ENCODE results near the gene BRINP2. TPM values are rescaled to one million over a fixed set of nuclear protein-coding genes. Genes with fewer than 3 reads are reported as not detected.

BRINP2 gene
- total and polyA plus RNA-seq, 2 of the 13 experiments (the other 11 are each of a cell fraction or from before 2014, with no cell fraction given), result 0.08 to 0.20 TPM

- POLR2A ChIA-PET, result no interaction called here
- 11% methylated on average over 22 of the region's 49 CpGs for WGBS (ENCODE audit: low lambda C conversion rate)
- in situ Hi-C loops (cut with HindIII; ENCODE audit: extremely low pct_ligation_motif_present, low pct_unique_long_range_greater_than_20kb), result no loop called here
- TF ChIP-seq, protein P1, sequence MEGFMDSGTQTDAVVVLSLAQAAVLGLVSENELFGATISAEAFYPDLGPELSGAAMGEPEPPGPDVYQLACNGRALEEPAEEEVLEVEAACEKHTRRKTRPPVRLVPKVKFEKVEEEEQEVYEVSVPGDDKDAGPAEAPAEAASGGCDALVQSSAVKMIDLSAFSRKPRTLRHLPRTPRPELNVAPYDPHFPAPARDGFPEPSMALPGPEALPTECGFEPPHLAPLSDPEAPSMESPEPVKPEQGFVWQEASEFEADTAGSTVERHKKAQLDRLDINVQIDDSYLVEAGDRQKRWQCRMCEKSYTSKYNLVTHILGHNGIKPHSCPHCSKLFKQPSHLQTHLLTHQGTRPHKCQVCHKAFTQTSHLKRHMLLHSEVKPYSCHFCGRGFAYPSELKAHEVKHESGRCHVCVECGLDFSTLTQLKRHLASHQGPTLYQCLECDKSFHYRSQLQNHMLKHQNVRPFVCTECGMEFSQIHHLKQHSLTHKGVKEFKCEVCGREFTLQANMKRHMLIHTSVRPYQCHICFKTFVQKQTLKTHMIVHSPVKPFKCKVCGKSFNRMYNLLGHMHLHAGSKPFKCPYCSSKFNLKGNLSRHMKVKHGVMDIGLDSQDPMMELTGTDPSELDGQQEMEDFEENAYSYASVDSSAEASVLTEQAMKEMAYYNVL (CRISPR knock-in tag; IDR thresholded peaks at IDR 0.05; ENCODE audit: borderline replicate concordance), result no peak
- TF ChIP-seq PTBP1 (IDR thresholded peaks at IDR 0.05; ENCODE audit: low read depth, low read length, poor library complexity, severe bottlenecking) (no peak), FOSL2 (CRISPR knock-in tag; IDR thresholded peaks at IDR 0.05) (no peak), MED13 (CRISPR knock-in tag; IDR thresholded peaks at IDR 0.05) (no peak), ZNF556 (CRISPR knock-in tag; IDR thresholded peaks at IDR 0.05; ENCODE audit: borderline replicate concordance) (no peak), ZSCAN21 (CRISPR knock-in tag; IDR thresholded peaks at IDR 0.05; ENCODE audit: borderline replicate concordance) (no peak), PLRG1 (conservative IDR thresholded peaks at IDR 0.05) (no peak), SIN3B (IDR thresholded peaks at IDR 0.05; ENCODE audit: low read length) (no peak), ZNF280D (CRISPR knock-in tag; IDR thresholded peaks at IDR 0.05) (no peak), JUND (CRISPR knock-in tag; IDR thresholded peaks at IDR 0.05) (no peak), RCOR2 (CRISPR knock-in tag; IDR thresholded peaks at IDR 0.05) (no peak), ZNF513 (CRISPR knock-in tag; conservative IDR thresholded peaks at IDR 0.05) (no peak), CERS6 (CRISPR knock-in tag; IDR thresholded peaks at IDR 0.05) (no peak), ZNF883 (CRISPR knock-in tag; IDR thresholded peaks at IDR 0.05; ENCODE audit: not compliant biosample characterization) (no peak), MXD3 (CRISPR knock-in tag; IDR thresholded peaks at IDR 0.05) (no peak)
- TF ChIP-seq, protein P2, sequence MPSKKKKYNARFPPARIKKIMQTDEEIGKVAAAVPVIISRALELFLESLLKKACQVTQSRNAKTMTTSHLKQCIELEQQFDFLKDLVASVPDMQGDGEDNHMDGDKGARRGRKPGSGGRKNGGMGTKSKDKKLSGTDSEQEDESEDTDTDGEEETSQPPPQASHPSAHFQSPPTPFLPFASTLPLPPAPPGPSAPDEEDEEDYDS (CRISPR knock-in tag; IDR thresholded peaks at IDR 0.05), result no peak
Observed at GRCh38 chr1:177164380-177165068, 6.2 kb upstream of the BRINP2 start, which contains the start of gene ASTN1. ASTN1 (minus strand) TSS chr1:177164712; CDS start chr1:177164676, 36 bp downstream.

More at GRCh38 chr1:177164380-177165068, 6.2 kb upstream of the BRINP2 start, which contains the start of gene ASTN1:
- DNase-seq (ENCODE audit: low spot score), result no peak
- intact Hi-C loops (cut with micrococcal nuclease; ENCODE audit: unreplicated experiment), result no loop called here
- Histone ChIP-seq H3K9ac (ENCODE audit: insufficient read depth, low read depth, low read length) (no peak within 1 kb of the TSS), H3K4me1 (ENCODE audit: insufficient read depth, low read length) (no peaks in the 10 kb centered on the region), H3K9me3 (ENCODE audit: low read length) (no peaks in the 10 kb centered on the region), H2AFZ (ENCODE audit: low read length) (no peak within 1 kb of the TSS), H3K4me3 (replicated peaks in 1 of 3; ENCODE audit: insufficient read depth in 1 of 3, low read depth in 2 of 3, low read length in 3 of 3) (no peak within 1 kb of the TSS), H3K27me3 (ENCODE audit: control insufficient read depth in 1 of 2, insufficient read depth in 2 of 2, low read length in 2 of 2) (peaks cover 0 to 6% of the 10 kb centered on the region in 2 experiments; a peak in 1 of 5 replicates), H4K20me1 (ENCODE audit: insufficient read depth, low read length) (no peaks in the 10 kb centered on the region), H3K27ac (ENCODE audit: extremely low read length, insufficient read depth, low read length) (no peak within 1 kb of the TSS), H3K4me2 (ENCODE audit: low read depth, low read length) (no peak within 1 kb of the TSS), H3K79me2 (ENCODE audit: insufficient read depth, low read length) (no peaks in the 10 kb centered on the region), H3K36me3 (replicated peaks in 1 of 2; ENCODE audit: control insufficient read depth in 1 of 2, insufficient read depth in 2 of 2, low read length in 2 of 2) (no peaks in the 10 kb centered on the region)
- CTCF ChIA-PET (ENCODE audit: low intra/inter-chr PET ratio, low total read pairs), result no interaction called here
- ATAC-seq, result no peak
- no peak for FAIRE-seq
- BruUV-seq (replicated peaks), result no TSS peak
